ENCODE measurements around the gene DPP6. TPM values are rescaled to one million over a fixed set of nuclear protein-coding genes. Genes with fewer than 3 reads are reported as not detected.

Gene DPP6
- total RNA-seq, 1 donor from 2014 or later: 2.2 TPM

DNA sequence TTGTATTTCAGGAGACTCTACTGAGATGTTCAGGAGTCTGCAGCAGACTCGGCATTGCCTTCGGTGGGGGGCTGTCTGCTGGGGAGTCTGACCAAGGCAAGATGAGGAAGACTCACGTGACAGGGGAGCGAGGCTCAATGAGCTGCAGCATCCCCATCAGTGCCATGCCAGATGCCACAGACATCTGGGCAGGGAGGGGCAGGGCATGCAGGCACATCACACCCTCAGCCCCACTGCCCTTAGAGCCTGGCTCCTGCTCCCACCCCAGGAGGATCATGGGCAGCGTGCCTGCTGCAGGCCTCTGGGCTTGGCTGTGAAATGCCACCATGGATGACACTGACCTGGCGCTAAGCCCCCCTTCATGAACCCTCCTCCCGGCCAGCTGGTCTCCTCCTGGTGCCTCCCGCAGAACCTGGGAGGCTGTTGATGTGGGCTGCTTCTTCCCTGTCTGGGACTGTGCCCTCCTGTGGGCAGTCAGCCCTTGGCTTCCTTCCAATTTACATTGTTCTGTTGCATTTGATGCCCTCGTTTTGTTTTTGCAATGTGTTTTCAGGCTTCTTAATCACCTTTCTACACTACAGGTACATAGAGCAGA lies 715.7 kb downstream of the DPP6 start:
- no peak overlapping the region for H3K27ac Mint-ChIP-seq (ENCODE audit: unreplicated experiment)
- H3K9me3 Mint-ChIP-seq: no peaks in the 10 kb centered on the region
- DNase-seq (ENCODE audit: low read depth, low spot score): no peak
- H3K4me3 Mint-ChIP-seq: no peak overlapping the region
- H3K36me3 Mint-ChIP-seq (ENCODE audit: low read depth): no peaks in the 10 kb centered on the region
- peaks cover 71% of the 10 kb centered on the region for H3K27me3 Mint-ChIP-seq (ENCODE audit: low read depth)
- H3K4me1 Mint-ChIP-seq: no peaks in the 10 kb centered on the region
- TF ChIP-seq, protein P1, sequence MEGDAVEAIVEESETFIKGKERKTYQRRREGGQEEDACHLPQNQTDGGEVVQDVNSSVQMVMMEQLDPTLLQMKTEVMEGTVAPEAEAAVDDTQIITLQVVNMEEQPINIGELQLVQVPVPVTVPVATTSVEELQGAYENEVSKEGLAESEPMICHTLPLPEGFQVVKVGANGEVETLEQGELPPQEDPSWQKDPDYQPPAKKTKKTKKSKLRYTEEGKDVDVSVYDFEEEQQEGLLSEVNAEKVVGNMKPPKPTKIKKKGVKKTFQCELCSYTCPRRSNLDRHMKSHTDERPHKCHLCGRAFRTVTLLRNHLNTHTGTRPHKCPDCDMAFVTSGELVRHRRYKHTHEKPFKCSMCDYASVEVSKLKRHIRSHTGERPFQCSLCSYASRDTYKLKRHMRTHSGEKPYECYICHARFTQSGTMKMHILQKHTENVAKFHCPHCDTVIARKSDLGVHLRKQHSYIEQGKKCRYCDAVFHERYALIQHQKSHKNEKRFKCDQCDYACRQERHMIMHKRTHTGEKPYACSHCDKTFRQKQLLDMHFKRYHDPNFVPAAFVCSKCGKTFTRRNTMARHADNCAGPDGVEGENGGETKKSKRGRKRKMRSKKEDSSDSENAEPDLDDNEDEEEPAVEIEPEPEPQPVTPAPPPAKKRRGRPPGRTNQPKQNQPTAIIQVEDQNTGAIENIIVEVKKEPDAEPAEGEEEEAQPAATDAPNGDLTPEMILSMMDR (conservative IDR thresholded peaks at IDR 0.05): no peak

DNA sequence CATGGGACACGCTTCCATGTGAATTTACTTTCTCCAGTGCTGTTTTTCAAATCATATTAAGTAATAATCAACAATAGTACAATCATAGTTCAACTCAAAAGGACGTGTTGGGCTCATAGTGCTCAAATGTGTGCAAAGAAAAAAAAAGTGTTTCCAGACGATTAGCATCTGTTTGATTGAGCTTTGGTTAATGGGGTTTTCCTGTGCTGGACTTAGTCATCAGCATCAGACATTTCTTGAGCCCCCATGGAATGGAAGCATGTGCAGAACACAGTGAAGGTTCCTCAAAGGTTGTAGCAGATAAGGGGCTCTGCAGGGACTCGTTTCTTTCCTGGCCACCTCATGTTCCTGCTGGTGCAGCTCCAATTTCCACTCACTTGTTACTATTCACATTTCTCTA lies 716.8 kb downstream of the DPP6 start:
- Mint-ChIP-seq H3K9me3 (no peaks in the 10 kb centered on the region), H3K27me3 (ENCODE audit: low read depth) (peaks cover 67% of the 10 kb centered on the region), H3K27ac (ENCODE audit: unreplicated experiment) (no peak overlapping the region), H3K4me3 (no peak overlapping the region), H3K4me1 (no peaks in the 10 kb centered on the region), H3K36me3 (ENCODE audit: low read depth) (no peaks in the 10 kb centered on the region)
- TF ChIP-seq, protein P1 (conservative IDR thresholded peaks at IDR 0.05): no peak
- DNase-seq (ENCODE audit: low read depth, low spot score): no peak

DNA sequence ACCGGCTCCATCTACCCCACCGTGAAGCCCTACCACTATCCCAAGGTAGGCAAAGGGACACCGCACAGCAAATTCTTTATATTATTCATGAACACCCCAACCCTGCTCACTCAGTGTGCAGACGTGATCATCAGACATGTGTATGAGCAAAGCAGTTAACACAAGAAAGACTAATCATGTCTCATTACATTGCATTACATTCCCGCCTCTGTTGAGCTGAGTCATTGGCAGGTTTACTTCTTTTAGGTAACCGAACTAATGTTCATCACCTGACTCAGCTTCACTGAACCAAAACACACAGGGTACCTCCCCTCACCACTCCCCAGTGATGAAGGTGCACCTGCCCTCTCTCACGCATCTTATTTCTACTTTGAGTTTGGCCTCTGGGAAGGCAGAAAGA lies 717.3 kb downstream of the DPP6 start:
- DNase-seq (ENCODE audit: low read depth, low spot score): no peak
- TF ChIP-seq, protein P1 (conservative IDR thresholded peaks at IDR 0.05): no peak
- Mint-ChIP-seq H3K4me1 (no peaks in the 10 kb centered on the region), H3K36me3 (ENCODE audit: low read depth) (no peaks in the 10 kb centered on the region), H3K27ac (ENCODE audit: unreplicated experiment) (no peak overlapping the region), H3K9me3 (no peaks in the 10 kb centered on the region), H3K27me3 (ENCODE audit: low read depth) (peaks cover 67% of the 10 kb centered on the region), H3K4me3 (no peak overlapping the region)

DNA sequence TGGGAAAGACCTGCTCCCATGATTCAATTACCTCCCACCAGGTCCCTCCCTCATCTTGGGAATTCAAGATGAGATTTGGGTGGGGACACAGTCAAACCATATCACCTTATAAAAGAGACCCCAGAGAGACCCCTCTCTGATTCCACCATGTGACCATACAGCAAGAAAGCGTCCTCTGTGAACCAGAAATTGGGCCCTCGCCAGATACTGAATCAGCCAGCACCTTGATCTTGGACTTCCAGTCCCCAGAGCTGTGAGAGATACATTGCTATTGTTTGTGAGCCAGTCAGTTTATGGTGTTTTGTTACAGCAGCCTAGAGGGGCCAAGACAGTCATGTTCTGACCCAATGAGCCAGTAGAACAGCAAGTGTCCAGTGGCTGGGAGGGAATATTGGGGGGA lies 718.2 kb downstream of the DPP6 start:
- no peaks in the 10 kb centered on the region for H3K4me1 Mint-ChIP-seq
- H3K9me3 Mint-ChIP-seq: no peaks in the 10 kb centered on the region
- H3K4me3 Mint-ChIP-seq: no peak overlapping the region
- TF ChIP-seq, protein P1 (conservative IDR thresholded peaks at IDR 0.05): no peak
- no peaks in the 10 kb centered on the region for H3K36me3 Mint-ChIP-seq (ENCODE audit: low read depth)
- no peak for DNase-seq (ENCODE audit: low read depth, low spot score)
- no peak overlapping the region for H3K27ac Mint-ChIP-seq (ENCODE audit: unreplicated experiment)
- peaks cover 65% of the 10 kb centered on the region for H3K27me3 Mint-ChIP-seq (ENCODE audit: low read depth)

DNA sequence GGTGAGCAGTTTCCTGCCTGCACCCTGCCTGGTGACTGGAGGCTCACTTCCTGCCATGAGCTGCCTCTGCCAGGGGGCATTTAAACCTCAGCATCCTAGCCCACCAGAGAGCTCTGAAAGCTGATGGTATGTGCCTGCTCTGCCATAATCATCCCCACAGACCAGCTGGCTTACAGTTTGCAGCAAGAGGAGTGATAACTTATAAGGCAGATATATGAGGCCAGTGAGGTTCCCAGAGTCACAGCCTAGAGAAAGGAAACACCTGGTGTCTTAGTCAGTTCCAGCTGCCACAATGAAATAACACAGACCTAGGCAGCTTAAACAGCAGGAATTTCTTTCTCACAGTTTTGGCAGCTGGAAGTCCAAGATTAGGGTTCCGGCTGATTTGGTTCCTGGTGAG lies 718.8 kb downstream of the DPP6 start:
- Mint-ChIP-seq H3K4me1 (no peaks in the 10 kb centered on the region), H3K36me3 (ENCODE audit: low read depth) (no peaks in the 10 kb centered on the region), H3K4me3 (no peak overlapping the region), H3K27me3 (ENCODE audit: low read depth) (peaks cover 60% of the 10 kb centered on the region), H3K27ac (ENCODE audit: unreplicated experiment) (no peak overlapping the region), H3K9me3 (no peaks in the 10 kb centered on the region)
- no peak for DNase-seq (ENCODE audit: low read depth, low spot score)
- TF ChIP-seq, protein P1 (conservative IDR thresholded peaks at IDR 0.05): no peak
